Mesothelial cell of epicardium (in vitro differentiated cells): ENCODE data around the gene MTHFS. TPM values are rescaled to one million over a fixed set of nuclear protein-coding genes. Genes with fewer than 3 reads are reported as not detected.
"Not testable (repeated sequence)": the region's sequence is repeated elsewhere in the genome, so short reads cannot be mapped to it uniquely, and the experiment has no call there.

Source experiments
- DNase-seq, 2 experiments: peaks; one replicate each; pipeline ENCODE4 v3.0.0; 2021; ENCODE audit warnings: low spot score in 2 of 2; ENCODE audit not compliant: unreplicated experiment in 2 of 2
- H3K27ac Mint-ChIP-seq: 2 replicates; pipeline ENCODE4 v1.8.0; 2021; ENCODE audit warnings: mixed read lengths
- H3K27me3 Mint-ChIP-seq: 2 replicates; pipeline ENCODE4 v1.8.0; 2021; ENCODE audit warnings: low read depth, mixed read lengths
- H3K36me3 Mint-ChIP-seq: 2 replicates; pipeline ENCODE4 v1.8.0; 2021; ENCODE audit warnings: mixed read lengths
- H3K4me1 Mint-ChIP-seq: 2 replicates; pipeline ENCODE4 v1.8.0; 2021; ENCODE audit warnings: mixed read lengths
- H3K4me3 Mint-ChIP-seq: 2 replicates; pipeline ENCODE4 v1.8.0; 2021; ENCODE audit warnings: mild to moderate bottlenecking, moderate library complexity, mixed read lengths
- H3K9me3 Mint-ChIP-seq: 2 replicates; pipeline ENCODE4 v1.8.0; 2021; ENCODE audit warnings: mixed read lengths
- CTCF ChIP-seq: fragments of 200-600 bp; sonication (generic); IDR thresholded peaks from one replicate; pipeline ENCODE4 v1.5.0; 2021; ENCODE audit warnings: antibody characterized with exemption; ENCODE audit not compliant: unreplicated experiment
- total RNA-seq: library from RNA; stranded (reverse); gene quantifications from 3 replicates; pipeline ENCODE4 v1.2.1, GENCODE V29; 2021

The MTHFS gene
- total RNA-seq, 1 donor from 2014 or later = 13.7 TPM

DNA sequence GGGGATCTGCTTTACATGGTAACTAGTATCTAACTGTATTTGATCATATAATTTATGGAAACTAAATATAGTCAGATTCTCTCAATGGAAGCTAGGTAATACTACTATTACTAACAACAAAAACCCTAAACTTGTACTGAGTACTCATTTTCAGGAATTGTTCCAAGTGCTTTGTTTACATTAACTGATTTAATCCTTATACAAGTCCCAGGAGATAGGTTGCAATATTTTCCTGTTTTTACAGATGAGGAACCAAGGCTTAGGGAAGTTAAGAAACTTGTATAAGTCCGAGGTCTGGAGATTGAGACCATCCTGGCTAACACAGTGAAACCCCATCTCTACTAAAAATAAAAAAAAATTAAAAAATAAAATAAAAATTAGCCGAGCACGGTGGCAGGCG lies 7.5 kb upstream of the MTHFS start:
- no peaks in the 10 kb centered on the region for H3K27me3 Mint-ChIP-seq

DNA sequence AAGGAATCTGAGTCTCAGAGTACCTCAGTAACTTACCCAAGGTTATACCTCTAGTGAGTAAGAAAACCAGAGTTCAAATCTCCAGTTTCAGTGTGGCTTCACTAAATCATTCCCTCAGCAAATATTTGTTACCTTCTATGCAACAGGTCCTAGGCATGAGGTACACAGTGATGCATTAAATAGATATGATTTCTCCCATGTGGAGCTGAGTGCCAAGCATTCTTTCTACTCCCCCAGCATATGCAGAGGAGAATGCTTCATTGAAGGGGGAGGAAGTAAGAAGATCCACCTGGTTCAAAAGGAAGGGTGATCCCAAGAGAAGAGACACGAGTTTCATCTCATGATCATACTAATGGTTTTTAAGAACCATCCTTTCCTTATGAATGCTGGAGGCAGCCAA lies 6.8 kb upstream of the MTHFS start:
- Mint-ChIP-seq H3K4me3 (no peak overlapping the region), H3K27me3 (no peaks in the 10 kb centered on the region), H3K27ac (peak overlapping the region; percentile 63), H3K9me3 (no peaks in the 10 kb centered on the region), H3K4me1 (peaks cover 11% of the 10 kb centered on the region), H3K36me3 (peaks cover 17% of the 10 kb centered on the region)
- no peak for DNase-seq
- no peak for TF ChIP-seq CTCF

More for the DNA sequence above, 7.5 kb upstream of the MTHFS start:
- Mint-ChIP-seq H3K27ac (no peak overlapping the region), H3K4me1 (peaks cover 11% of the 10 kb centered on the region), H3K36me3 (peaks cover 18% of the 10 kb centered on the region), H3K9me3 (no peaks in the 10 kb centered on the region), H3K4me3 (no peak overlapping the region)
- TF ChIP-seq CTCF = no peak
- no peak for DNase-seq

GRCh38 chr15:79903144-79903543 lies 6.3 kb upstream of the MTHFS start:
- no peaks in the 10 kb centered on the region for H3K9me3 Mint-ChIP-seq
- peaks cover 17% of the 10 kb centered on the region for H3K36me3 Mint-ChIP-seq
- H3K27me3 Mint-ChIP-seq = no peaks in the 10 kb centered on the region
- no peak for TF ChIP-seq CTCF
- H3K4me1 Mint-ChIP-seq = peaks cover 13% of the 10 kb centered on the region
- no peak overlapping the region for H3K27ac Mint-ChIP-seq
- no peak for DNase-seq
- no peak overlapping the region for H3K4me3 Mint-ChIP-seq

- no peaks in the 10 kb centered on the region for H3K9me3 Mint-ChIP-seq
- no peak for DNase-seq
- H3K27me3 Mint-ChIP-seq = no peaks in the 10 kb centered on the region
- H3K4me3 Mint-ChIP-seq = no peak overlapping the region
- H3K27ac Mint-ChIP-seq = peak overlapping the region; percentile 24
- peaks cover 16% of the 10 kb centered on the region for H3K36me3 Mint-ChIP-seq
- TF ChIP-seq CTCF = no peak
- H3K4me1 Mint-ChIP-seq = peaks cover 13% of the 10 kb centered on the region
These were observed 5.1 kb upstream of the MTHFS start for GRCh38 chr15:79901958-79902357.

DNA sequence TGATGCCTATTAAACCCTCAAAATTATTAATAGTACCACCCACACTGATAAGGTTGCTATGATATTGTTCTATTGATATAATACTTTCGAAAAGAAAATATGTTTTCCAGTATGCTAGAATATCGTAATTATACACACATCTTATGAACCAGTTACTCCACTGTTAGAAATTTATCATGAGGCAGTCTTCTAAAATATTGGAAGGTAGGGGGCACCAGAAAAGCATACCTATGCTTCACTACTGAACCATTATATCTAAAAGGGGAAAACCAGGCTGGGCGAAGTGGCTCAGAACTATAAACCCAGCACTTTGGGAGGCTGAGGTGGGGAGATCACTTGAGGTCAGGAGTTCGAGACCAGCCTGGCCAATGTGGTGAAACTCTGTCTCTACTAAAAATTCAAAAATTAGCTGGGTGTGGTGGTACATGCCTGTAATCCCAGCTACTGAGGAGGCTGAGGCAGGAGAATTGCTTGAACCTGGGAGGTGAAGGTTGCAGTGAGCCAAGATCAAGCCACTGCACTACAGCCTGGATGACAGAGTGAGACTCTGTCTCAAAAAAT lies 4.1 kb upstream of the MTHFS start:
- not testable (repeated sequence) for H3K27ac Mint-ChIP-seq, H3K9me3 Mint-ChIP-seq, H3K4me3 Mint-ChIP-seq

GRCh38 chr15:79900087-79900486 lies 3.3 kb upstream of the MTHFS start:
- no peak overlapping the region for H3K27ac Mint-ChIP-seq
- H3K36me3 Mint-ChIP-seq = peaks cover 3% of the 10 kb centered on the region

More for the DNA sequence above, 4.1 kb upstream of the MTHFS start:
- peaks cover 19% of the 10 kb centered on the region for H3K4me1 Mint-ChIP-seq
- not testable (repeated sequence) for DNase-seq, H3K36me3 Mint-ChIP-seq, H3K27me3 Mint-ChIP-seq

GRCh38 chr15:79898786-79899185 lies 2.0 kb upstream of the MTHFS start:
- not testable (repeated sequence) for H3K4me3 Mint-ChIP-seq, H3K27ac Mint-ChIP-seq, DNase-seq, H3K27me3 Mint-ChIP-seq, H3K9me3 Mint-ChIP-seq, H3K36me3 Mint-ChIP-seq
- H3K4me1 Mint-ChIP-seq = peaks cover 26% of the 10 kb centered on the region

More at GRCh38 chr15:79900087-79900486, 3.3 kb upstream of the MTHFS start:
- Mint-ChIP-seq H3K4me1 (peaks cover 27% of the 10 kb centered on the region), H3K4me3 (no peak overlapping the region), H3K27me3 (no peaks in the 10 kb centered on the region), H3K9me3 (no peaks in the 10 kb centered on the region)
- no peak for DNase-seq
- TF ChIP-seq CTCF = no peak
